ENCODE data around the gene CCL25. TPM values are rescaled to one million over a fixed set of nuclear protein-coding genes. Genes with fewer than 3 reads are reported as not detected.

Gene CCL25
- total RNA-seq, 4 donors from 2014 or later, result not detected

- no peak for ATAC-seq (ENCODE audit: low FRiP score)
- DNase-seq (ENCODE audit: low spot score), result no peak
- TF ChIP-seq CTCF (IDR thresholded peaks at IDR 0.05), result no peak
These were observed 34.3 kb downstream of the CCL25 start for GRCh38 chr19:8086849-8087248.

- DNase-seq (ENCODE audit: low spot score) (no peak), ATAC-seq (ENCODE audit: low FRiP score) (no peak)
- TF ChIP-seq CTCF (IDR thresholded peaks at IDR 0.05), result no peak
These were observed 35.3 kb downstream of the CCL25 start for GRCh38 chr19:8087876-8088275.

- DNase-seq (ENCODE audit: low spot score), result no peak
- no peak for TF ChIP-seq CTCF (IDR thresholded peaks at IDR 0.05)
- ATAC-seq (ENCODE audit: low FRiP score), result no peak
These were observed 36.4 kb downstream of the CCL25 start for GRCh38 chr19:8088752-8089663.

- no peak for ATAC-seq (ENCODE audit: low FRiP score)
- TF ChIP-seq CTCF (IDR thresholded peaks at IDR 0.05), result no peak
These were observed 37.4 kb downstream of the CCL25 start for GRCh38 chr19:8089664-8090601.

GRCh38 chr19:8090950-8091349 is 38.4 kb downstream of the CCL25 start:
- ATAC-seq (ENCODE audit: low FRiP score) (no peak), DNase-seq (ENCODE audit: low spot score) (no peak)
- no peak for TF ChIP-seq CTCF (IDR thresholded peaks at IDR 0.05)

More at GRCh38 chr19:8089664-8090601, 37.4 kb downstream of the CCL25 start:
- no peak for DNase-seq (ENCODE audit: low spot score)

GRCh38 chr19:8093740-8094139 is 41.2 kb downstream of the CCL25 start:
- ATAC-seq (ENCODE audit: low FRiP score) (no peak), DNase-seq (ENCODE audit: low spot score) (no peak)

More at GRCh38 chr19:8093740-8094139, 41.2 kb downstream of the CCL25 start:
- TF ChIP-seq CTCF (IDR thresholded peaks at IDR 0.05), result no peak
